ENCODE measurements around the gene MCTP1.

Gene MCTP1

DNA sequence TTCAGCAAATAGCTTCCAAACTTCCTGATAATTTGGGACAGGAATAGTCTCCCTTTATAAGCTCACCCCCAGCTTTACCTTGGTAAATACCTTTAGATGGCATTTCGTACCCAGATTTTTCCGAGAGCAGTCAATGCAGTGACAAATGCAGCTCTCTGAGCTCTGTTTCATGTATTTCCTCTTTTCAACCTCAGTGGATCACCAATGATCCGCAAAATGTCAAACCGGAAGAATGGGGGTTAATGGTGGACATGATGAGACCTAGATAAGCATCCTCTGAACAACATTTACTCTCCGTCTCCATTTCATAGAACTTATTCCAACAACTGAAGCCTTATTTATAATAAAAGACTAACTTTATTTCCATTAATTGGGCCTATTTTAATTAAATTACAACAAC is 227.3 kb downstream of the MCTP1 start:
- no peak overlapping the region for H3K4me3 Mint-ChIP-seq
- no peaks in the 10 kb centered on the region for H3K36me3 Mint-ChIP-seq (ENCODE audit: low read depth)
- no peak overlapping the region for H3K27ac Mint-ChIP-seq

GRCh38 chr5:95053253-95053652 is 231.6 kb downstream of the MCTP1 start:
- Mint-ChIP-seq H3K4me3 (no peak overlapping the region), H3K36me3 (ENCODE audit: low read depth) (no peaks in the 10 kb centered on the region), H3K27me3 (ENCODE audit: low read depth) (peaks cover 5% of the 10 kb centered on the region), H3K4me1 (ENCODE audit: low read depth) (peaks cover 2% of the 10 kb centered on the region), H3K27ac (no peak overlapping the region), H3K9me3 (no peaks in the 10 kb centered on the region)
- DNase-seq (ENCODE audit: low spot score), result no peak

More for the DNA sequence above, 227.3 kb downstream of the MCTP1 start:
- Mint-ChIP-seq H3K27me3 (ENCODE audit: low read depth) (peaks cover 13% of the 10 kb centered on the region), H3K4me1 (ENCODE audit: low read depth) (peaks cover 2% of the 10 kb centered on the region), H3K9me3 (no peaks in the 10 kb centered on the region)
- DNase-seq (ENCODE audit: low spot score), result no peak

GRCh38 chr5:95050708-95051107 is 234.2 kb downstream of the MCTP1 start:
- no peaks in the 10 kb centered on the region for H3K9me3 Mint-ChIP-seq
- no peak overlapping the region for H3K27ac Mint-ChIP-seq
- DNase-seq (ENCODE audit: low spot score), result no peak
- H3K36me3 Mint-ChIP-seq (ENCODE audit: low read depth), result no peaks in the 10 kb centered on the region
- no peaks in the 10 kb centered on the region for H3K4me1 Mint-ChIP-seq (ENCODE audit: low read depth)
- H3K4me3 Mint-ChIP-seq, result no peak overlapping the region
- no peaks in the 10 kb centered on the region for H3K27me3 Mint-ChIP-seq (ENCODE audit: low read depth)

GRCh38 chr5:95048628-95049027 is 236.3 kb downstream of the MCTP1 start:
- H3K36me3 Mint-ChIP-seq (ENCODE audit: low read depth), result no peaks in the 10 kb centered on the region
- H3K4me3 Mint-ChIP-seq, result no peak overlapping the region
- no peak for DNase-seq (ENCODE audit: low spot score)
- H3K4me1 Mint-ChIP-seq (ENCODE audit: low read depth), result no peaks in the 10 kb centered on the region
- H3K27ac Mint-ChIP-seq, result no peak overlapping the region
- no peaks in the 10 kb centered on the region for H3K27me3 Mint-ChIP-seq (ENCODE audit: low read depth)
- no peaks in the 10 kb centered on the region for H3K9me3 Mint-ChIP-seq

- DNase-seq (ENCODE audit: low spot score), result no peak
- Mint-ChIP-seq H3K36me3 (ENCODE audit: low read depth) (no peaks in the 10 kb centered on the region), H3K27me3 (ENCODE audit: low read depth) (no peaks in the 10 kb centered on the region), H3K4me3 (no peak overlapping the region), H3K9me3 (no peaks in the 10 kb centered on the region), H3K27ac (no peak overlapping the region), H3K4me1 (ENCODE audit: low read depth) (no peaks in the 10 kb centered on the region)
These were observed 239.5 kb downstream of the MCTP1 start for GRCh38 chr5:95045181-95045965.

- Mint-ChIP-seq H3K36me3 (ENCODE audit: low read depth) (no peaks in the 10 kb centered on the region), H3K27ac (no peak overlapping the region), H3K4me3 (no peak overlapping the region), H3K9me3 (no peaks in the 10 kb centered on the region), H3K4me1 (ENCODE audit: low read depth) (no peaks in the 10 kb centered on the region), H3K27me3 (ENCODE audit: low read depth) (no peaks in the 10 kb centered on the region)
- no peak for DNase-seq (ENCODE audit: low spot score)
These were observed 240.8 kb downstream of the MCTP1 start for GRCh38 chr5:95044096-95044495.

DNA sequence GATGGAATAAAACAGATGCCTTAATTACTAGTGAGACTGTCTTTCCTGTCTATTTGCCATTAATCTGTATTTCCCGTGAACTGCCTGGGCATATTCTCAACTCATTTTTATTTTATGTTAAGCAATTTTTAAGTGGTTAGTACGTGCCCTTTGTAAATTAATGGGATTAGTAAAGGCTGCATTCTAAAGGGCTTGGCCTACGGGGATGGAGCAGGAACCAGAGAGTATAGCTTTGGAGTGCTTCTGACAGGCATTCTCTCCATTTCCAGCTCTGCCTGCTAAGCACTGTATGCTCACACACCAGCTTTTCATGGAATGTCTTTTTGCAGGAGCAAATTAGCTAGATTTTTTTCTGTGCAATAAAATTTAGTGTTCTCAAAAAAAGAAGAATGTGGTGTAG is 241.2 kb downstream of the MCTP1 start:
- H3K4me1 Mint-ChIP-seq (ENCODE audit: low read depth), result no peaks in the 10 kb centered on the region
- H3K27ac Mint-ChIP-seq, result no peak overlapping the region
- H3K4me3 Mint-ChIP-seq, result no peak overlapping the region
- DNase-seq (ENCODE audit: low spot score), result no peak
- H3K9me3 Mint-ChIP-seq, result no peaks in the 10 kb centered on the region
- no peaks in the 10 kb centered on the region for H3K36me3 Mint-ChIP-seq (ENCODE audit: low read depth)
- peaks cover 2% of the 10 kb centered on the region for H3K27me3 Mint-ChIP-seq (ENCODE audit: low read depth)

- H3K4me1 Mint-ChIP-seq (ENCODE audit: low read depth), result no peaks in the 10 kb centered on the region
- H3K36me3 Mint-ChIP-seq (ENCODE audit: low read depth), result no peaks in the 10 kb centered on the region
- peaks cover 2% of the 10 kb centered on the region for H3K27me3 Mint-ChIP-seq (ENCODE audit: low read depth)
- H3K9me3 Mint-ChIP-seq, result no peaks in the 10 kb centered on the region
- H3K4me3 Mint-ChIP-seq, result no peak overlapping the region
- DNase-seq (ENCODE audit: low spot score), result no peak
- H3K27ac Mint-ChIP-seq, result no peak overlapping the region
These were observed 241.7 kb downstream of the MCTP1 start for GRCh38 chr5:95043234-95043633.

- no peak for DNase-seq (ENCODE audit: low spot score)
- Mint-ChIP-seq H3K36me3 (ENCODE audit: low read depth) (no peaks in the 10 kb centered on the region), H3K27ac (no peak overlapping the region), H3K4me3 (no peak overlapping the region), H3K9me3 (no peaks in the 10 kb centered on the region), H3K4me1 (ENCODE audit: low read depth) (no peaks in the 10 kb centered on the region), H3K27me3 (ENCODE audit: low read depth) (peaks cover 2% of the 10 kb centered on the region)
These were observed 242.9 kb downstream of the MCTP1 start for GRCh38 chr5:95042037-95042436.

DNA sequence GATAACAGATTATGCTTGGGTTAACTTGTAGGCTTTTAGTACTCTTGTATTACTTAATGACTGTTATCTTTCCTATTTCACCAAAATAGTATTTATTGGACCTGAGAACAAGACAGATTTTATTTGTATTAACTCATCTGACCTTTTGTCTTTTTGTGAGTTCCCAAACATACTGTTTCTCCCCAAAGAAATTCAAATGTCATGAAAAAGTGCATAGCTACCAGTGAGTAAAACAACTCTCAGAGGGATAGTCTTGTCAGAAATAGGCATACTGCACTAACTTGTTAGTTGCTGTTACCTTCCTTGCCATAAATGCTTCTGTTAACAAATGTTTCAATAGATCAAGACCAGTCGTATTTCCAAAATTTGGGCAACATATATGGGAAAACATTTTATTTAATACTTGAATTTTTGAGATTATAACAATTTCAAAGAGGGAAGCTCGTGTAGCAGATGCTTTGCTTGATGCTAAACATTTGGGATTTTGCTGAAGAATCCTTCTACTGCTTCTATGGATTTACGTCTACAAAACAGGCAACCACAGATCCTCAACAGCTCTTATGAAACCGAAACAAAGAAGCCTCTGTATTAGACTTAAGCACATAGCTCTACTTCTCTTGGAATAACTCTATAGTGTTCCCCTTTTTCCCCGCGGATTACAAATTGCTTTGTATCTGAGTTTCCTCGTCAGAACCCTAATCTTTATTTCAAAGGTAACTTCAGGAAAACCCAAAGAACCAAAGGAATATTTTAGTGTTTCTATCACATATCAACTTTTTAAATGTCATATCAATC is 248.8 kb downstream of the MCTP1 start:
- no peak for DNase-seq (ENCODE audit: low spot score)
- peaks cover 10% of the 10 kb centered on the region for H3K9me3 Mint-ChIP-seq
- H3K27me3 Mint-ChIP-seq (ENCODE audit: low read depth), result peaks cover 14% of the 10 kb centered on the region
- no peaks in the 10 kb centered on the region for H3K4me1 Mint-ChIP-seq (ENCODE audit: low read depth)
- no peaks in the 10 kb centered on the region for H3K36me3 Mint-ChIP-seq (ENCODE audit: low read depth)
- no peak overlapping the region for H3K4me3 Mint-ChIP-seq
- no peak overlapping the region for H3K27ac Mint-ChIP-seq

DNA sequence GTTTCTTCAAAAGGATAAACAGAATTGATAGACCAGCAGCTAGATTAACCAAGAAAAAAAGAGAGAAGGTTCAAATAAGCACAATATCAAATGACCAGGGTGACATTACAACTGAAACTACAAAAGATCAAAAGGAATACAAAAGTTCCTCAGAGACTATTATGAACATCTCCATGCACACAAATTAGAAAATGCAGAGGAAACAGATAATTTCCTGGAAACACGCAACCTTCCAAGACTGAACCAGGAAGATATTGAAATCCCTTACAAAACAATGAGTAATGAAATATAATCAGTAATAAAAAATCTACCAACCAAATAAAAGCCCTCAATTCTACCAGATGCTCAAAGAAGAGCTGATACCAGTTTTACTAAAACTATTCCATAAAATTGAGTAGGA is 252.1 kb downstream of the MCTP1 start:
- Mint-ChIP-seq H3K9me3 (peaks cover 10% of the 10 kb centered on the region), H3K27me3 (ENCODE audit: low read depth) (peaks cover 13% of the 10 kb centered on the region), H3K36me3 (ENCODE audit: low read depth) (no peaks in the 10 kb centered on the region), H3K4me1 (ENCODE audit: low read depth) (peaks cover 3% of the 10 kb centered on the region), H3K4me3 (no peak overlapping the region), H3K27ac (no peak overlapping the region)
- no peak for DNase-seq (ENCODE audit: low spot score)

DNA sequence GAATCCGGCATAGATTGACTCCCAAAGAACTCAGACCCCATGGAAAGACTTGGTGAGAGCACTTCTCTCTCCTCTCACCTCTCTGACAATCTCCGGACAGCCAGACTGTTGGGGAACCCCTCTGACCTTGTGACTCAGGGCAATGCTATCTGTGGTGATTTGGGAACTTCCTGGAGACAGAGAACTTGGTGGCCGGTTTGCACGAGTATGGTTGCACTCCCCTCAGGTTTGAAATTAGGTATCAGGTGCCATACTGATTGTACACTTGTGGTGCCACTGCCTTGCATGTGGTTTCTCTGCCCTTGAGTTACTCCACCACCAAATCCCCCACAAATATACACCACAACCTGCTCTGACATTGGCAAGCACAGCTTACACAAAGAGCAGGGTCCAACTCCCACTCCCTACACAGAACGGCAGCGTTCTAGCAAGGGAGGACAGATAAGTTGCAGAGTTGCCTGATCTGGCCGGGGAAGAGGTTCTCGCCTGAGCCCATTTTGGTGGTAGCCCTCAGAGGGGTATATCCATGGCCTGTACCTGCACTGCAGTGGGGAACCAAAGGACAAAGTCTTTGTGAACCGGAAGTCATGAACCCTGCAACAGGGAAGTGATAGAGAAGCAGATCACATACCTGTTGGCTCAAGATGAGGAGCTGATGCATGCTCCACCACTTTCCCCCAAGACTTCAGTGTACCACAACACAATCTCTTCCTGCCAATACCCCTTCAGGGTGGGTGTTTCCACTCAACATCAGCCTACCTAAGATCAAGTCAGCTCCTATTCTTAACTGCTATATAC is 255.1 kb downstream of the MCTP1 start:
- peaks cover 10% of the 10 kb centered on the region for H3K9me3 Mint-ChIP-seq
- H3K36me3 Mint-ChIP-seq (ENCODE audit: low read depth), result no peaks in the 10 kb centered on the region
- DNase-seq (ENCODE audit: low spot score), result no peak
- no peak overlapping the region for H3K4me3 Mint-ChIP-seq
- peaks cover 15% of the 10 kb centered on the region for H3K4me1 Mint-ChIP-seq (ENCODE audit: low read depth)
- peaks cover 11% of the 10 kb centered on the region for H3K27me3 Mint-ChIP-seq (ENCODE audit: low read depth)
- no peak overlapping the region for H3K27ac Mint-ChIP-seq

- H3K27ac Mint-ChIP-seq, result no peak overlapping the region
- DNase-seq (ENCODE audit: low spot score), result no peak
- H3K27me3 Mint-ChIP-seq (ENCODE audit: low read depth), result peaks cover 10% of the 10 kb centered on the region
- H3K4me3 Mint-ChIP-seq, result peak overlapping the region; percentile 33
- peaks cover 7% of the 10 kb centered on the region for H3K9me3 Mint-ChIP-seq
- peaks cover 26% of the 10 kb centered on the region for H3K4me1 Mint-ChIP-seq (ENCODE audit: low read depth)
- no peaks in the 10 kb centered on the region for H3K36me3 Mint-ChIP-seq (ENCODE audit: low read depth)
These were observed 257.1 kb downstream of the MCTP1 start for GRCh38 chr5:95027775-95028174.
